ENCODE data around the gene GPR173.

The GPR173 gene

GRCh38 chrX:53049127-53049517, 533 bp downstream of the GPR173 start:
- no peak for DNase-seq (ENCODE audit: low read depth, low spot score)
- no peak overlapping the region for H3K27ac ChIP-seq
- H3K9ac ChIP-seq (ENCODE audit: insufficient read length) = no peak overlapping the region
- no peaks in the 10 kb centered on the region for H3K36me3 ChIP-seq (ENCODE audit: insufficient read depth, low read length)
- no peak overlapping the region for H3K4me3 ChIP-seq
- no peaks in the 10 kb centered on the region for H3K9me3 ChIP-seq (ENCODE audit: low read depth, low read length)
- TF ChIP-seq FOXP2 (optimal IDR thresholded peaks at IDR 0.05; ENCODE audit: control extremely low read depth, extremely low read length, insufficient read depth) = no peak
- no peak for TF ChIP-seq EZH2 (IDR thresholded peaks at IDR 0.05)
- TF ChIP-seq POLR2AphosphoS5 (IDR thresholded peaks at IDR 0.05; ENCODE audit: borderline replicate concordance, low read depth, low read length) = no peak

GRCh38 chrX:53050841-53051240, 2.3 kb downstream of the GPR173 start:
- TF ChIP-seq FOXP2 (optimal IDR thresholded peaks at IDR 0.05; ENCODE audit: control extremely low read depth, extremely low read length, insufficient read depth) (no peak), EZH2 (IDR thresholded peaks at IDR 0.05) (no peak), POLR2AphosphoS5 (IDR thresholded peaks at IDR 0.05; ENCODE audit: borderline replicate concordance, low read depth, low read length) (no peak)
- Histone ChIP-seq H3K9me3 (ENCODE audit: low read depth, low read length) (no peaks in the 10 kb centered on the region), H3K9ac (ENCODE audit: insufficient read length) (no peak overlapping the region), H3K4me3 (no peak overlapping the region), H3K36me3 (ENCODE audit: insufficient read depth, low read length) (no peaks in the 10 kb centered on the region), H3K27ac (no peak overlapping the region)
- DNase-seq (ENCODE audit: low read depth, low spot score) = no peak

GRCh38 chrX:53055244-53055849, 6.8 kb downstream of the GPR173 start:
- no peak overlapping the region for H3K27ac ChIP-seq
- no peaks in the 10 kb centered on the region for H3K36me3 ChIP-seq (ENCODE audit: insufficient read depth, low read length)
- H3K4me3 ChIP-seq = no peak overlapping the region
- H3K9ac ChIP-seq (ENCODE audit: insufficient read length) = no peak overlapping the region
- H3K9me3 ChIP-seq (ENCODE audit: low read depth, low read length) = no peaks in the 10 kb centered on the region
- DNase-seq (ENCODE audit: low read depth, low spot score) = no peak
- TF ChIP-seq FOXP2 (optimal IDR thresholded peaks at IDR 0.05; ENCODE audit: control extremely low read depth, extremely low read length, insufficient read depth) = no peak
- no peak for TF ChIP-seq POLR2AphosphoS5 (IDR thresholded peaks at IDR 0.05; ENCODE audit: borderline replicate concordance, low read depth, low read length)
- no peak for TF ChIP-seq EZH2 (IDR thresholded peaks at IDR 0.05)

GRCh38 chrX:53056292-53056691, 7.7 kb downstream of the GPR173 start:
- DNase-seq (ENCODE audit: low read depth, low spot score) = no peak
- TF ChIP-seq FOXP2 (optimal IDR thresholded peaks at IDR 0.05; ENCODE audit: control extremely low read depth, extremely low read length, insufficient read depth) (no peak), EZH2 (IDR thresholded peaks at IDR 0.05) (no peak), POLR2AphosphoS5 (IDR thresholded peaks at IDR 0.05; ENCODE audit: borderline replicate concordance, low read depth, low read length) (no peak)
- no peaks in the 10 kb centered on the region for H3K9me3 ChIP-seq (ENCODE audit: low read depth, low read length)
- H3K36me3 ChIP-seq (ENCODE audit: insufficient read depth, low read length) = no peaks in the 10 kb centered on the region
- H3K27ac ChIP-seq = no peak overlapping the region
- no peak overlapping the region for H3K9ac ChIP-seq (ENCODE audit: insufficient read length)
- H3K4me3 ChIP-seq = no peak overlapping the region

- H3K9ac ChIP-seq (ENCODE audit: insufficient read length) = no peak overlapping the region
- no peak for TF ChIP-seq POLR2AphosphoS5 (IDR thresholded peaks at IDR 0.05; ENCODE audit: borderline replicate concordance, low read depth, low read length)
- no peak for TF ChIP-seq EZH2 (IDR thresholded peaks at IDR 0.05)
- TF ChIP-seq FOXP2 (optimal IDR thresholded peaks at IDR 0.05; ENCODE audit: control extremely low read depth, extremely low read length, insufficient read depth) = no peak
- no peak overlapping the region for H3K4me3 ChIP-seq
- H3K27ac ChIP-seq = no peak overlapping the region
- no peaks in the 10 kb centered on the region for H3K9me3 ChIP-seq (ENCODE audit: low read depth, low read length)
- no peaks in the 10 kb centered on the region for H3K36me3 ChIP-seq (ENCODE audit: insufficient read depth, low read length)
- DNase-seq (ENCODE audit: low read depth, low spot score) = no peak
Measured at GRCh38 chrX:53065104-53065503, 16.5 kb downstream of the GPR173 start.

GRCh38 chrX:53071064-53071463, 22.5 kb downstream of the GPR173 start:
- no peak overlapping the region for H3K9ac ChIP-seq (ENCODE audit: insufficient read length)

GRCh38 chrX:53071604-53072417, 23.2 kb downstream of the GPR173 start:
- peak overlapping the region; percentile 17 for H3K9ac ChIP-seq (ENCODE audit: insufficient read length)
- DNase-seq (ENCODE audit: low read depth, low spot score) = no peak
- TF ChIP-seq POLR2AphosphoS5 (IDR thresholded peaks at IDR 0.05; ENCODE audit: borderline replicate concordance, low read depth, low read length) (peak; percentile 30; the same call in 1 of the 2 replicates), EZH2 (IDR thresholded peaks at IDR 0.05) (no peak)
- peak overlapping the region; percentile 75; the same call in 1 of the 2 replicates for H3K27ac ChIP-seq
- no peaks in the 10 kb centered on the region for H3K36me3 ChIP-seq (ENCODE audit: insufficient read depth, low read length)
- peak overlapping the region; percentile 86 for H3K4me3 ChIP-seq
- no peaks in the 10 kb centered on the region for H3K9me3 ChIP-seq (ENCODE audit: low read depth, low read length)

More at GRCh38 chrX:53071064-53071463, 22.5 kb downstream of the GPR173 start:
- no peaks in the 10 kb centered on the region for H3K36me3 ChIP-seq (ENCODE audit: insufficient read depth, low read length)
- TF ChIP-seq FOXP2 (optimal IDR thresholded peaks at IDR 0.05; ENCODE audit: control extremely low read depth, extremely low read length, insufficient read depth) = no peak
- no peak for DNase-seq (ENCODE audit: low read depth, low spot score)
- no peaks in the 10 kb centered on the region for H3K9me3 ChIP-seq (ENCODE audit: low read depth, low read length)
- H3K27ac ChIP-seq = no peak overlapping the region
- no peak overlapping the region for H3K4me3 ChIP-seq

GRCh38 chrX:53072418-53073114, 24.0 kb downstream of the GPR173 start:
- TF ChIP-seq POLR2AphosphoS5 (IDR thresholded peaks at IDR 0.05; ENCODE audit: borderline replicate concordance, low read depth, low read length) (no peak), EZH2 (IDR thresholded peaks at IDR 0.05) (no peak), FOXP2 (optimal IDR thresholded peaks at IDR 0.05; ENCODE audit: control extremely low read depth, extremely low read length, insufficient read depth) (no peak)
- peak overlapping the region; percentile 75 for H3K27ac ChIP-seq
- peak overlapping the region; percentile 17 for H3K9ac ChIP-seq (ENCODE audit: insufficient read length)
- no peaks in the 10 kb centered on the region for H3K36me3 ChIP-seq (ENCODE audit: insufficient read depth, low read length)
- H3K9me3 ChIP-seq (ENCODE audit: low read depth, low read length) = no peaks in the 10 kb centered on the region
- peak overlapping the region; percentile 86 for H3K4me3 ChIP-seq
- no peak for DNase-seq (ENCODE audit: low read depth, low spot score)
